Kidney (tissue), 14 donors: Measurements from ENCODE around the gene FUT8. TPM values are rescaled to one million over a fixed set of nuclear protein-coding genes. Genes with fewer than 3 reads are reported as not detected.

Experiments used
- DNase-seq, 5 donors: peaks; one replicate each; pipeline ENCODE4 v3.0.0-alpha.2; 2013 to 2020
- FAIRE-seq: peaks from 2 replicates; lab custom pipeline; 2012; peaks lifted over from hg19 to GRCh38; lab: Jason Lieb, UNC
- H3K27ac ChIP-seq, 2 donors: one replicate each; pipeline ENCODE4 v1.7.0; 2013; ENCODE audit warnings: low read depth in 2 of 2, low read length in 2 of 2, inconsistent platforms in 1 of 2
- H3K27me3 ChIP-seq: one replicate; pipeline ENCODE4 v1.7.1; 2013; ENCODE audit warnings: low read length, inconsistent platforms; ENCODE audit not compliant: control insufficient read depth, insufficient read depth
- H3K36me3 ChIP-seq, 3 donors: one replicate each; pipeline versions ENCODE4 v1.7.0 to v1.7.1; 2013; ENCODE audit warnings: low read length in 3 of 3, control low read depth in 1 of 3, inconsistent platforms in 1 of 3; ENCODE audit not compliant: insufficient read depth in 3 of 3, control insufficient read depth in 2 of 3
- H3K4me1 ChIP-seq, 3 donors: one replicate each; pipeline versions ENCODE4 v1.7.0 to v1.7.1; 2013; ENCODE audit warnings: low read length in 3 of 3, inconsistent platforms in 1 of 3, low read depth in 1 of 3; ENCODE audit not compliant: control insufficient read depth in 2 of 3, insufficient read depth in 2 of 3
- H3K4me3 ChIP-seq, 3 donors: one replicate each; pipeline versions ENCODE4 v1.7.0 to v1.8.1; 2013; ENCODE audit warnings: low read length in 3 of 3, control low read depth in 1 of 3, inconsistent platforms in 1 of 3
- H3K9ac ChIP-seq, 3 donors: one replicate each; pipeline versions ENCODE4 v1.7.0 to v1.7.1; 2013; ENCODE audit warnings: low read length in 3 of 3, control low read depth in 1 of 3, inconsistent platforms in 1 of 3
- H3K9me3 ChIP-seq, 3 donors: one replicate each; pipeline versions ENCODE4 v1.7.0 to v1.7.1; 2013; ENCODE audit warnings: low read length in 3 of 3, control low read depth in 1 of 3, inconsistent platforms in 1 of 3; ENCODE audit not compliant: control insufficient read depth in 2 of 3, insufficient read depth in 1 of 3
- intact Hi-C: fragments of 100-400 bp; cut with DNase I; formaldehyde crosslinking; loops from one replicate; pipeline ENCODE4 v1.11.1; 2022
- polyA plus RNA-seq: library from polyadenylated mRNA; stranded (reverse); fragments of 350-450 nt; fragmentation: Illumina TruSeq; extraction: RNeasy Lipid Tissue Mini Kit (QIAGEN cat#74804); gene quantifications from one replicate; pipeline ENCODE4 v1.2.3, GENCODE V29; 2014; ENCODE audit warnings: low read depth, low replicate concordance; ENCODE audit not compliant: insufficient read depth
- total RNA-seq: library from RNA; stranded (reverse); fragmentation: NEBNext Ultra II Directional; extraction: Animal tissue kit (Norgen Biotek cat#: 25700); gene quantifications from one replicate; pipeline ENCODE4 v1.2.1, GENCODE V29; 2021
- TF ChIP-seq, protein P1 (sequence below): IDR thresholded peaks from 3 replicates; pipeline ENCODE4 v1.5.1; 2012; ENCODE audit warnings: mild to moderate bottlenecking, moderate library complexity, borderline replicate concordance; ENCODE audit not compliant: insufficient read depth; ENCODE audit errors: extremely low read depth
- donor health status: control.
- donor health status: control.
- donor health status: control.
- donor health status: control.
- donor health status: control.
- donor health status: DM: yes; HTN: yes; CAD: no.
- donor health status: Normal renal cell carcinoma (clear cell type).

FUT8 gene
- total and polyA plus RNA-seq, 2 donors from 2014 or later, result 8.2 to 49.6 TPM

GRCh38 chr14:65728604-65729003, 316.1 kb downstream of the FUT8 start:
- DNase-seq (no peak), FAIRE-seq (no peak)
- Histone ChIP-seq H3K9ac (no peak overlapping the region), H3K9me3 (no peaks in the 10 kb centered on the region), H3K4me1 (no peaks in the 10 kb centered on the region), H3K4me3 (no peak overlapping the region), H3K36me3 (no peaks in the 10 kb centered on the region), H3K27ac (no peak overlapping the region), H3K27me3 (no peaks in the 10 kb centered on the region)
- intact Hi-C loops, result no loop called here
- TF ChIP-seq, protein P1, sequence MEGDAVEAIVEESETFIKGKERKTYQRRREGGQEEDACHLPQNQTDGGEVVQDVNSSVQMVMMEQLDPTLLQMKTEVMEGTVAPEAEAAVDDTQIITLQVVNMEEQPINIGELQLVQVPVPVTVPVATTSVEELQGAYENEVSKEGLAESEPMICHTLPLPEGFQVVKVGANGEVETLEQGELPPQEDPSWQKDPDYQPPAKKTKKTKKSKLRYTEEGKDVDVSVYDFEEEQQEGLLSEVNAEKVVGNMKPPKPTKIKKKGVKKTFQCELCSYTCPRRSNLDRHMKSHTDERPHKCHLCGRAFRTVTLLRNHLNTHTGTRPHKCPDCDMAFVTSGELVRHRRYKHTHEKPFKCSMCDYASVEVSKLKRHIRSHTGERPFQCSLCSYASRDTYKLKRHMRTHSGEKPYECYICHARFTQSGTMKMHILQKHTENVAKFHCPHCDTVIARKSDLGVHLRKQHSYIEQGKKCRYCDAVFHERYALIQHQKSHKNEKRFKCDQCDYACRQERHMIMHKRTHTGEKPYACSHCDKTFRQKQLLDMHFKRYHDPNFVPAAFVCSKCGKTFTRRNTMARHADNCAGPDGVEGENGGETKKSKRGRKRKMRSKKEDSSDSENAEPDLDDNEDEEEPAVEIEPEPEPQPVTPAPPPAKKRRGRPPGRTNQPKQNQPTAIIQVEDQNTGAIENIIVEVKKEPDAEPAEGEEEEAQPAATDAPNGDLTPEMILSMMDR, result no peak

- Histone ChIP-seq H3K27me3 (no peaks in the 10 kb centered on the region), H3K36me3 (no peaks in the 10 kb centered on the region), H3K4me3 (no peak overlapping the region), H3K9ac (no peak overlapping the region), H3K27ac (no peak overlapping the region), H3K4me1 (no peaks in the 10 kb centered on the region), H3K9me3 (no peaks in the 10 kb centered on the region)
- intact Hi-C loops, result no loop called here
- TF ChIP-seq, protein P1, result no peak
- DNase-seq, result no peak
- FAIRE-seq, result no peak
Measured at GRCh38 chr14:65729566-65729965, 317.0 kb downstream of the FUT8 start.

GRCh38 chr14:65731933-65732506, 319.5 kb downstream of the FUT8 start:
- TF ChIP-seq, protein P1, result no peak
- Histone ChIP-seq H3K36me3 (no peaks in the 10 kb centered on the region), H3K4me3 (no peak overlapping the region), H3K27ac (no peak overlapping the region), H3K27me3 (no peaks in the 10 kb centered on the region), H3K4me1 (no peaks in the 10 kb centered on the region), H3K9ac (no peak overlapping the region), H3K9me3 (no peaks in the 10 kb centered on the region)
- DNase-seq (no peak), FAIRE-seq (no peak)
- intact Hi-C loops, result no loop called here

DNA sequence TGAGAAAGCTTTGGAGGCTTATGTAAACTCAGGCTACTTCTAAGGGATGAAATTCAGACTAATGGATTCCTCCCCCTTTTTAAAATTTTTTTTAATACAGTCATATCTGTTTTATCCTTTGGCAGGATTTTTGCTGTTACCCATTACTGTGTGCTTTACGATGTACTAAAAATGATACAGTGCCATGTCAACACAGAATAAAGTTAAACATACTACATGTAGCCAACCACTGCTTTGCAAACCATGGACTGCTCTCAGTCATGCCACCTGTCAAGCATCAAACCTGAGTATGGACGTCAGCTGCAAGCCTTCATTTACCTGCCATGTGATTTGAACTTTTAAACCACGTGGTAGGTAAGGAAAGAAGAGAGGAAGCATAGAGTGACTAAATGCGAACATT, 325.8 kb downstream of the FUT8 start:
- DNase-seq (peak in 2 of 5 donors; percentile 4 to 30), FAIRE-seq (no peak)
- H3K4me1 ChIP-seq, result no peaks in the 10 kb centered on the region
- H3K27ac ChIP-seq, result no peak overlapping the region
- no peaks in the 10 kb centered on the region for H3K9me3 ChIP-seq
- intact Hi-C loops, result no loop called here
- H3K9ac ChIP-seq, result no peak overlapping the region
- H3K4me3 ChIP-seq, result no peak overlapping the region
- TF ChIP-seq, protein P1, result no peak
- H3K27me3 ChIP-seq, result no peaks in the 10 kb centered on the region
- no peaks in the 10 kb centered on the region for H3K36me3 ChIP-seq
